AG04450 (cell line): Measurements from ENCODE around the gene EIF3F. TPM values are rescaled to one million over a fixed set of nuclear protein-coding genes. Genes with fewer than 3 reads are reported as not detected.

Experiments used
- CTCF ChIA-PET: fragments of 300-600, 350-600 bp; formaldehyde crosslinking; extraction: SDS; loops from one replicate; lab custom pipeline; 2022; ENCODE audit warnings: antibody characterized with exemption, inconsistent platforms; lab: Charles Lee
- POLR2A ChIA-PET: fragments of 350-600 bp; formaldehyde crosslinking; extraction: SDS; loops from one replicate; lab custom pipeline; 2021; ENCODE audit warnings: antibody characterized with exemption, inconsistent platforms; lab: Yijun Ruan, JAX
- DNase-seq: peaks from one replicate; pipeline ENCODE4 v3.0.0-alpha.2; 2011; ENCODE audit warnings: low read depth, low spot score
- H3K27ac ChIP-seq: one replicate; pipeline ENCODE4 v1.5.1; 2012; ENCODE audit warnings: low read depth, low read length, control low read depth
- H3K27me3 ChIP-seq: one replicate; pipeline ENCODE4 v1.6.0; 2012; ENCODE audit warnings: low read length; ENCODE audit not compliant: control insufficient read depth, insufficient read depth
- H3K4me3 ChIP-seq: 2 replicates; pipeline ENCODE4 v1.5.1; 2011; ENCODE audit warnings: mild to moderate bottlenecking, low read depth, low read length, control low read depth
- H3K9me3 ChIP-seq: 2 replicates; pipeline ENCODE4 v1.5.1; 2012; ENCODE audit warnings: low read length; ENCODE audit not compliant: control insufficient read depth, insufficient read depth
- CTCF ChIP-seq: IDR thresholded peaks from 2 replicates; pipeline ENCODE4 v1.5.1; 2011; ENCODE audit warnings: low read depth, low read length, control low read depth, inconsistent platforms
- polyA plus RNA-seq: library from polyadenylated mRNA; depleted of rRNA; stranded (reverse); fragments of >200 nt; gene quantifications from 2 replicates; pipeline ENCODE4 v1.2.3, GENCODE V29; 2011

Gene EIF3F
- polyA plus RNA-seq, 1 experiment: 216 TPM

- peaks cover under 1% of the 10 kb centered on the region; the same call in 1 of the 2 replicates for H3K9me3 ChIP-seq
- POLR2A ChIA-PET: no interaction called here
- no peak overlapping the region for H3K27ac ChIP-seq
- no peaks in the 10 kb centered on the region for H3K27me3 ChIP-seq
- DNase-seq: no peak
- TF ChIP-seq CTCF: no peak
- CTCF ChIA-PET: interaction anchor here (1.2 to 2.0 kb wide), 2 partner anchors 37 to 56 kb away, joined by 4 to 10 read pairs; partner anchors contain the start of gene EIF3F
- no peak overlapping the region for H3K4me3 ChIP-seq
Measured at GRCh38 chr11:7949934-7950333, 37.2 kb upstream of the EIF3F start.

DNA sequence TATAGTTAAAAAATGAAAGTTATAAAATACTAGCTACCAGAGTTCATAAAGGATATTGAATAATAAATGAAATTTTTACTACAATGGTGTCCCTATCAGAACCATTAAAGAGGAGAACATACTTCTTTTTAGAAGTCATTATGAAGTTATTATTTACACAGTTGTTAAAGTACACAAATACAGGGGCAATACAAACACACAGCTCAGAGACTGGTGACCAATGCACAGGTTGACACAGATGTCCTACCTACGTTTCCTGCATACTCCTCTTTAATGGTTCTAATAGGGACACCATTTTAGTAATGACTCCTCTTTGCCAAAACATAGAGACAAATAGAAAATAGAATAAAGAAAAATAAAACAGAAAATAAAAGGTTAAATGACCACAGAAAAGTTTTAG is 31.9 kb upstream of the EIF3F start:
- TF ChIP-seq CTCF: no peak
- no peaks in the 10 kb centered on the region for H3K27me3 ChIP-seq
- no peaks in the 10 kb centered on the region; the same call in 1 of the 2 replicates for H3K9me3 ChIP-seq
- no peak overlapping the region for H3K4me3 ChIP-seq
- POLR2A ChIA-PET: no interaction called here
- CTCF ChIA-PET: no interaction called here
- H3K27ac ChIP-seq: no peak overlapping the region
- no peak for DNase-seq

DNA sequence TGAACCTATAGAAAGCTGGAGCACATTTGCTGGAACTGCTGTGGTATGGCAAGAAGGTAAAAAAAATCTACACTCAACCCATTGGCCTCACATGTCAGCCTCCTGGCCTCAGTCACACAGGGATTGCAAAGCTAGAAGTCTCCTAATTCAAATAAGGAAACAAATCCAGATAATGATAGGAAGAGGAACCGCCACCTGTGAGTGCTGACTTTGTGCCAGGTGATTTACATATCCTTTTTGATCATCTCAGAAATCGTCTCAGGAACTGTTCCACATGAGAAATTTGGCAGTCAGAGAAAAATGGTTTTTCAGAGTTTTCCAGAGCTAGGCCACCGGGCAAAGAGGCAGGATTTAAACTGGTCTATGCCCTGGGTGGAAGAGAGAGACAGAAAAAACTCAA is 22.9 kb upstream of the EIF3F start:
- no peak for DNase-seq
- Histone ChIP-seq H3K9me3 (peaks cover 12% of the 10 kb centered on the region), H3K27me3 (no peaks in the 10 kb centered on the region), H3K27ac (peak overlapping the region; percentile 98), H3K4me3 (no peak overlapping the region)
- CTCF ChIA-PET: interaction anchor here (1.3 to 3.4 kb wide), 6 partner anchors 22 to 135 kb away, joined by 4 to 27 read pairs (median 6); partner anchors contain the start of gene EIF3F
- no peak for TF ChIP-seq CTCF
- POLR2A ChIA-PET: interaction anchor here (1.1 to 2.3 kb wide), 2 partner anchors 13 to 23 kb away, joined by 5 to 24 read pairs; partner anchors contain the start of gene EIF3F

GRCh38 chr11:7964873-7965272 is 22.3 kb upstream of the EIF3F start:
- ChIA-PET CTCF (interaction anchor here (1.3 to 3.4 kb wide), 6 partner anchors 22 to 134 kb away, joined by 4 to 27 read pairs (median 6); partner anchors contain the start of gene EIF3F), POLR2A (interaction anchor here (1.1 to 2.3 kb wide), 2 partner anchors 13 to 22 kb away, joined by 5 to 24 read pairs; partner anchors contain the start of gene EIF3F)
- Histone ChIP-seq H3K27me3 (no peaks in the 10 kb centered on the region), H3K27ac (peak overlapping the region; percentile 98), H3K4me3 (peak overlapping the region; percentile 17; the same call in 1 of the 2 replicates), H3K9me3 (peaks cover 12% of the 10 kb centered on the region)
- TF ChIP-seq CTCF: no peak
- peak; percentile 59 for DNase-seq

DNA sequence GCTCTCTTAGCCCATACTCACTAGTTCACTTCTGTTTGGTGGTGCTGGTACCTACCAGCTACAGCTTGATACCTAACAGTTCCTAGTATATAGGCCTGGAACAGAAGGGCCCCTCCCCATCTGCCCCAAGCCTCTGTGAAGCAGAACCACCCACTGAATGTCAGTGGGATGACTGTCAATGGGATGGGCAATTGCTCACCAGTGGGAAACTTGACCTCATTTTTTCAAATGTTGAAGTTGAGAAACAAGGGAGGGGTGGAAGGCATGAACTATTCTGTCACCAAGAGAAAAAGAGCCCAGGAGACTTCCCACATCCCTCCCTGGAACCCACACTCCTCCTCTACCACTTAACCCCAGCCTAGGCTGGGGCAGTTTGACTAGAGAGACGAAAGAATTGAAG is 21.8 kb upstream of the EIF3F start, which contains the start of gene NLRP10:
Gene NLRP10, minus strand, starts transcription at position 62 of the 400 bp plus-strand sequence. CDS start 1,952 bp downstream, outside the sequence.
- ChIA-PET POLR2A (interaction anchor here (1.1 to 2.3 kb wide), 2 partner anchors 12 to 22 kb away, joined by 5 to 24 read pairs; partner anchors contain the start of gene EIF3F), CTCF (interaction anchor here (1.0 to 3.4 kb wide), 5 partner anchors 21 to 134 kb away, joined by 3 to 27 read pairs (median 5); partner anchors contain the start of gene EIF3F)
- TF ChIP-seq CTCF: no peak
- H3K27ac ChIP-seq: peak within 1 kb of the TSS; percentile 98
- H3K4me3 ChIP-seq: peak within 1 kb of the TSS; percentile 17; the same call in 1 of the 2 replicates
- no peaks in the 10 kb centered on the region for H3K27me3 ChIP-seq
- DNase-seq: peak; percentile 67
- H3K9me3 ChIP-seq: peaks cover 12% of the 10 kb centered on the region
